OCI-LY3 (cell line): ENCODE measurements around the gene LRRC57.

Experiments used
- H2AFZ ChIP-seq: fragments of 200-600, 300-600 bp; shearing (Covaris generic); 2 replicates; pipeline ENCODE4 v1.6.0; 2014; ENCODE audit warnings: antibody characterized with exemption, low read depth, low read length
- H3K27ac ChIP-seq: fragments of 200-600, 300-600 bp; sonication (generic); 2 replicates; pipeline ENCODE4 v1.5.1; 2014; ENCODE audit warnings: mild to moderate bottlenecking, low read length, moderate library complexity, mixed read lengths
- H3K27me3 ChIP-seq: fragments of 200-600, 300-600 bp; sonication (generic); 2 replicates; pipeline ENCODE4 v1.6.1; 2014; ENCODE audit warnings: low read depth, low read length, mixed read lengths
- H3K36me3 ChIP-seq: fragments of 200-600, 300-600 bp; sonication (generic); replicated peaks from 2 replicates; pipeline ENCODE3; 2014; ENCODE audit warnings: low read depth, low read length, mixed read lengths
- H3K4me1 ChIP-seq: fragments of 300-600, 200-600 bp; sonication (generic); 2 replicates; pipeline ENCODE4 v1.6.1; 2014; ENCODE audit warnings: low read length, mixed read lengths
- H3K4me2 ChIP-seq: fragments of 200-600, 300-600 bp; sonication (generic); 2 replicates; pipeline ENCODE4 v1.6.1; 2014; ENCODE audit warnings: low read length, mixed read lengths
- H3K4me3 ChIP-seq: fragments of 300-600, 200-600 bp; sonication (generic); 2 replicates; pipeline ENCODE4 v1.5.1; 2014; ENCODE audit warnings: antibody characterized with exemption, mild to moderate bottlenecking, low read length, moderate library complexity
- H3K79me2 ChIP-seq: fragments of 300-600, 200-600 bp; shearing (Covaris generic); 2 replicates; pipeline ENCODE4 v1.6.1; 2014; ENCODE audit warnings: mild to moderate bottlenecking, low read length, mixed read lengths
- H3K9ac ChIP-seq: fragments of 300-600, 200-600 bp; shearing (Covaris generic); 2 replicates; pipeline ENCODE4 v1.6.0; 2014; ENCODE audit warnings: mild to moderate bottlenecking, low read length, moderate library complexity
- H3K9me3 ChIP-seq: fragments of 200-600, 300-600 bp; shearing (Covaris generic); 2 replicates; pipeline ENCODE4 v1.6.1; 2014; ENCODE audit warnings: low read length, mixed read lengths; ENCODE audit not compliant: insufficient read depth
- H4K20me1 ChIP-seq: fragments of 200-600, 300-600 bp; sonication (generic); 2 replicates; pipeline ENCODE4 v1.6.1; 2016; ENCODE audit warnings: low read length, mixed read lengths; ENCODE audit not compliant: insufficient read depth
- CTCF ChIP-seq: fragments of 200-600, 300-600 bp; sonication (generic); IDR thresholded peaks from 2 replicates; pipeline ENCODE4 v1.5.1; 2014; ENCODE audit warnings: antibody characterized with exemption, low read length, low read depth
- EZH2phosphoT487 ChIP-seq: fragments of 200-600 bp; shearing (Covaris generic); IDR thresholded peaks from 2 replicates; pipeline ENCODE4 v1.6.1; 2018; ENCODE audit warnings: antibody characterized with exemption, mixed run types, low read depth

The LRRC57 gene

GRCh38 chr15:42510258-42511006 is 38.2 kb downstream of the LRRC57 start:
- Histone ChIP-seq H3K9ac (no peak overlapping the region), H3K4me3 (no peak overlapping the region), H2AFZ (no peak overlapping the region), H3K4me2 (no peak overlapping the region), H3K36me3 (peaks cover 8% of the 10 kb centered on the region), H3K4me1 (no peaks in the 10 kb centered on the region), H3K9me3 (no peaks in the 10 kb centered on the region), H3K27me3 (no peaks in the 10 kb centered on the region), H4K20me1 (no peaks in the 10 kb centered on the region; the same call in 1 of the 2 replicates), H3K79me2 (no peaks in the 10 kb centered on the region; the same call in 1 of the 2 replicates), H3K27ac (no peak overlapping the region)
- TF ChIP-seq CTCF (no peak), EZH2phosphoT487 (no peak)

DNA sequence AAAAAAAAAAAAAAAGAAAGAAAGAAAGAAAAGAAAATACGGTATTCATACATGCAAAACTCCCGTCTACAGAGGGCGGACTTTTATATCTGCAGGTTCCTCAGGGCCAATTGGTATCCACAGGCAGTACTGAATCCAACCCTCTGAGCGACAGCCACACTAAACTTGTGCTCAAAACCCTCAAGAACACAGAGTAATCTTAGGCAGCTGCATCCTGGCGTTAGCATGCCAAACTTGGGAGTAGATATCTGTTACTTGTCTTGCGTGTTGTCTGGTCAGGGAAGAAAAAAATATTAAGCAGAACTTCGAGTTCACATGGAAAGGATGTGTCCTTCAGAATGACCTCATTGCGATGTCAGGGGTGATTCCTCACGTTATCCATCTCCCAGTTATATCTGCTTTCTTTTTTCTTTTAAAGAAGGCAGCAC is 40.3 kb downstream of the LRRC57 start:
- H3K9ac ChIP-seq: no peak overlapping the region
- H3K27me3 ChIP-seq: no peaks in the 10 kb centered on the region
- no peak overlapping the region for H3K4me2 ChIP-seq
- no peaks in the 10 kb centered on the region; the same call in 1 of the 2 replicates for H4K20me1 ChIP-seq
- no peak overlapping the region for H2AFZ ChIP-seq
- H3K4me3 ChIP-seq: no peak overlapping the region
- H3K4me1 ChIP-seq: peaks cover 19% of the 10 kb centered on the region
- no peak overlapping the region for H3K27ac ChIP-seq
- H3K9me3 ChIP-seq: no peaks in the 10 kb centered on the region
- peaks cover 11% of the 10 kb centered on the region for H3K79me2 ChIP-seq
- H3K36me3 ChIP-seq: peaks cover 1% of the 10 kb centered on the region
- TF ChIP-seq CTCF (no peak), EZH2phosphoT487 (no peak)

- Histone ChIP-seq H2AFZ (no peak overlapping the region), H3K9me3 (no peaks in the 10 kb centered on the region), H3K27me3 (no peaks in the 10 kb centered on the region), H3K36me3 (peaks cover 6% of the 10 kb centered on the region), H3K27ac (no peak overlapping the region), H3K79me2 (peaks cover 17% of the 10 kb centered on the region), H3K4me2 (no peak overlapping the region), H3K4me3 (no peak overlapping the region), H3K9ac (no peak overlapping the region), H4K20me1 (no peaks in the 10 kb centered on the region; the same call in 1 of the 2 replicates), H3K4me1 (peaks cover 26% of the 10 kb centered on the region)
- TF ChIP-seq EZH2phosphoT487: no peak
- TF ChIP-seq CTCF: no peak
These were observed 41.1 kb downstream of the LRRC57 start for GRCh38 chr15:42507514-42507913.

DNA sequence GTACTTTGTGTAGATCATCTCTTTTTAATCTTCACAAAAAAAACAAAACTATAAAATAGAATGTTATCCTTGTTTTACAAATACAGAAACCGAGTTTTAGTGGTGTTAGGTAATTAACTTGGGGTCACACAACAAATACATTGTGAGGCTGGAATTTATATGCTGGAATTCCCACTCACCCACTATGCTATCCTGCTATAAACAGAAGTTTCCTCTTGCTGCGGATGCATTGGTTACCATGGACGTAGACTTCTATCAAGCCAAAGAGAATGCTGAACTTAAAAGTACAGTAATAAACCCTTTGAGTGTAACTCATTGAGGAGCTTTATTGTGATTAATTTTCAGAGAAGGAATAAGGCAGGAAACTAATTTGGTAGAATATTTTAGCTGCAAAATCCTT is 44.0 kb downstream of the LRRC57 start:
- TF ChIP-seq CTCF (no peak), EZH2phosphoT487 (no peak)
- Histone ChIP-seq H3K4me1 (peaks cover 27% of the 10 kb centered on the region), H3K4me3 (no peak overlapping the region), H3K9ac (no peak overlapping the region; the same call in 1 of the 2 replicates), H3K27ac (no peak overlapping the region), H3K4me2 (peak overlapping the region; percentile 23), H3K9me3 (no peaks in the 10 kb centered on the region), H2AFZ (no peak overlapping the region), H3K36me3 (peaks cover 8% of the 10 kb centered on the region), H4K20me1 (no peaks in the 10 kb centered on the region; the same call in 1 of the 2 replicates), H3K79me2 (peaks cover 41% of the 10 kb centered on the region), H3K27me3 (no peaks in the 10 kb centered on the region)
